22Rv1 (cell line): ENCODE results near the gene RCAN2.

ENCODE experiments used
- H3K27ac ChIP-seq: fragments of 450-650 bp; 2 replicates; pipeline ENCODE4 v1.5.1; 2017
- CTCF ChIP-seq: fragments of 450-650 bp; IDR thresholded peaks from 2 replicates; pipeline ENCODE4 v1.5.1; 2017; ENCODE audit warnings: mild to moderate bottlenecking
- ZFX ChIP-seq: fragments of 450-650 bp; IDR thresholded peaks from 2 replicates; pipeline ENCODE4 v1.6.1; 2017; ENCODE audit warnings: antibody characterized with exemption, borderline replicate concordance

RCAN2 gene

GRCh38 chr6:46220352-46221221 is 270.7 kb downstream of the RCAN2 start:
- TF ChIP-seq CTCF = no peak
- TF ChIP-seq ZFX = no peak
- no peak overlapping the region for H3K27ac ChIP-seq

- TF ChIP-seq ZFX = no peak
- no peak for TF ChIP-seq CTCF
- no peak overlapping the region for H3K27ac ChIP-seq
Measured at GRCh38 chr6:46219661-46220060, 271.6 kb downstream of the RCAN2 start.

- TF ChIP-seq CTCF = no peak
- TF ChIP-seq ZFX = no peak
- H3K27ac ChIP-seq = no peak overlapping the region
Measured at GRCh38 chr6:46218457-46218856, 272.8 kb downstream of the RCAN2 start.

GRCh38 chr6:46217671-46218131 is 273.5 kb downstream of the RCAN2 start:
- no peak overlapping the region for H3K27ac ChIP-seq
- TF ChIP-seq CTCF = no peak
- no peak for TF ChIP-seq ZFX

GRCh38 chr6:46216879-46217278 is 274.4 kb downstream of the RCAN2 start:
- no peak for TF ChIP-seq ZFX
- no peak for TF ChIP-seq CTCF
- no peak overlapping the region for H3K27ac ChIP-seq

- TF ChIP-seq ZFX = no peak
- TF ChIP-seq CTCF = no peak
- no peak overlapping the region for H3K27ac ChIP-seq
Measured at GRCh38 chr6:46215777-46216176, 275.5 kb downstream of the RCAN2 start.

- H3K27ac ChIP-seq = no peak overlapping the region
- no peak for TF ChIP-seq CTCF
- TF ChIP-seq ZFX = no peak
Measured at GRCh38 chr6:46215213-46215612, 276.0 kb downstream of the RCAN2 start.
